GM12878 (cell line): ENCODE measurements around the gene NDC1. TPM values are rescaled to one million over a fixed set of nuclear protein-coding genes. Genes with fewer than 3 reads are reported as not detected.

Experiments used
- ATAC-seq: fragments of 200-7000 bp; cut with Tn5 transposase; 3 replicates; pipeline ENCODE4 v1.9.1; 2020; ENCODE audit warnings: mild to moderate bottlenecking, moderate library complexity
- BruUV-seq: library from RNA; stranded (reverse); fragments of 400-500 nt; replicated peaks from 2 replicates; lab custom pipeline; 2021; lab: Mats Ljungman, UMichigan
- CTCF ChIA-PET: fragments of 300-600 bp; sonication (Branson Sonifier 250); formaldehyde crosslinking; extraction: SDS; loops from one replicate; lab custom pipeline; 2021; ENCODE audit warnings: inconsistent platforms; lab: Yijun Ruan, JAX
- POLR2A ChIA-PET: fragments of 350-600 bp; formaldehyde crosslinking; extraction: SDS; loops from one replicate; lab custom pipeline; 2021; ENCODE audit warnings: inconsistent platforms; lab: Charles Lee
- RAD21 ChIA-PET: fragments of 300-600 bp; sonication (Branson Sonifier 250); formaldehyde crosslinking; loops from one replicate; lab custom pipeline; 2023; ENCODE audit warnings: antibody characterized with exemption; ENCODE audit not compliant: unreplicated experiment; lab: Charles Lee
- SMC1A ChIA-PET: fragments of 300-600 bp; sonication (Branson Sonifier 250); formaldehyde crosslinking; loops from one replicate; lab custom pipeline; 2023; ENCODE audit not compliant: unreplicated experiment, uncharacterized antibody; lab: Charles Lee
- DNase-seq: peaks from one replicate; pipeline ENCODE4 v3.0.0-alpha.2; 2011; ENCODE audit warnings: low read depth, low spot score
- FAIRE-seq: peaks from 3 replicates; lab custom pipeline; 2011; peaks lifted over from hg19 to GRCh38; lab: Jason Lieb, UNC
- H2AFZ ChIP-seq: 2 replicates; pipeline ENCODE4 v1.6.0; 2011; ENCODE audit warnings: low read depth, low read length, control low read depth; ENCODE audit not compliant: control insufficient read depth
- H3K27ac ChIP-seq: 2 replicates; pipeline ENCODE4 v1.5.1; 2011; ENCODE audit warnings: control low read depth; ENCODE audit not compliant: control insufficient read depth, insufficient read depth
- H3K27me3 ChIP-seq, 2 experiments: replicated peaks in 1 of 2; 2 replicates each; pipeline versions ENCODE4 v1.6.0 to v1.6.1; 2011; ENCODE audit warnings: low read length in 1 of 2; ENCODE audit not compliant: control insufficient read depth in 2 of 2, insufficient read depth in 2 of 2
- H3K36me3 ChIP-seq, 2 experiments: 2 replicates each; pipeline ENCODE4 v1.5.1; 2011; ENCODE audit warnings: low read length in 1 of 2; ENCODE audit not compliant: control insufficient read depth in 2 of 2, insufficient read depth in 2 of 2
- H3K4me1 ChIP-seq: 2 replicates; pipeline ENCODE4 v1.6.1; 2011; ENCODE audit warnings: mild to moderate bottlenecking, low read length, moderate library complexity, mixed read lengths; ENCODE audit not compliant: control insufficient read depth, insufficient read depth
- H3K4me2 ChIP-seq: 2 replicates; pipeline ENCODE4 v1.6.0; 2011; ENCODE audit warnings: control low read depth; ENCODE audit not compliant: control insufficient read depth, insufficient read depth
- H3K4me3 ChIP-seq: fragments of 200-600 bp; sonication (generic); 2 replicates; pipeline ENCODE4 v1.5.1; 2016
- H3K79me2 ChIP-seq: 2 replicates; pipeline ENCODE4 v1.6.0; 2011; ENCODE audit warnings: low read length; ENCODE audit not compliant: control insufficient read depth, insufficient read depth
- H3K9ac ChIP-seq: 2 replicates; pipeline ENCODE4 v1.8.0; 2011; ENCODE audit warnings: low read length, control low read depth, mixed read lengths; ENCODE audit not compliant: control insufficient read depth, insufficient read depth
- H3K9me3 ChIP-seq: replicated peaks from 3 replicates; pipeline ENCODE4 v1.5.1; 2011; ENCODE audit warnings: mild to moderate bottlenecking, low read length; ENCODE audit not compliant: control insufficient read depth, insufficient read depth
- H4K20me1 ChIP-seq: 2 replicates; pipeline ENCODE4 v1.6.0; 2011; ENCODE audit not compliant: control insufficient read depth, insufficient read depth
- ESRRA ChIP-seq: IDR thresholded peaks from 2 replicates; pipeline ENCODE4 v1.6.1; 2012; ENCODE audit warnings: mild to moderate bottlenecking, low read length, improper control_type of control experiment
- RB1 ChIP-seq: fragments of 450-650 bp; formaldehyde crosslinking; IDR thresholded peaks from 2 replicates; pipeline ENCODE4 v1.6.1; 2017; ENCODE audit warnings: mild to moderate bottlenecking, borderline replicate concordance
- SMAD5 ChIP-seq: IDR thresholded peaks from 2 replicates; pipeline ENCODE4 v1.6.1; 2016; ENCODE audit warnings: antibody characterized with exemption, low read depth
- STAT1 ChIP-seq: fragments of 450-650 bp; conservative IDR thresholded peaks from 2 replicates; pipeline ENCODE4 v1.6.1; 2014; ENCODE audit warnings: antibody characterized with exemption, mild to moderate bottlenecking
- SUPT20H ChIP-seq: IDR thresholded peaks from 2 replicates; pipeline ENCODE4 v1.6.1; 2011; ENCODE audit warnings: low read depth, mild to moderate bottlenecking, low read length, moderate library complexity, borderline replicate concordance; ENCODE audit not compliant: control insufficient read depth
- ZBED1 ChIP-seq: IDR thresholded peaks from 2 replicates; pipeline ENCODE4 v1.6.1; 2016; ENCODE audit warnings: borderline replicate concordance
- WGBS: methylation state at CpG from one replicate; pipeline ENCODE4 v1.1.6; 2016; ENCODE audit warnings: low lambda C conversion rate; ENCODE audit not compliant: insufficient replicate concordance, insufficient coverage; ENCODE audit errors: missing lambda C conversion rate; 5-methylcytosine and 5-hydroxymethylcytosine counted together
- in situ Hi-C: fragments of 300-500 bp; cut with MboI; formaldehyde crosslinking; loops from 9 replicates; pipeline ENCODE4 v1.14.3; 2018; ENCODE audit warnings: mixed read lengths
- intact Hi-C: fragments of 100-400 bp; cut with micrococcal nuclease; formaldehyde crosslinking; loops from one replicate; pipeline ENCODE4 v1.14.2; 2022; ENCODE audit not compliant: unreplicated experiment
- polyA plus RNA-seq, 11 experiments: library from polyadenylated mRNA; depleted of rRNA in 4 of 11; unstranded in 6 of 11; stranded (reverse) in 5 of 11; fragments of >200 nt; fragmentation: Nextera tagmentation in 4 of 11; fragmentation: Illumina TruSeq in 1 of 11; extraction: Ambion mirVana in 4 of 11; extraction: Trizol in 1 of 11; gene quantifications; 1 replicate in 1 of 11; 2 replicates in 10 of 11; pipeline versions ENCODE4 v1.2.1 to v1.2.3, GENCODE V29; 2011 to 2016; ENCODE audit warnings: inconsistent platforms in 2 of 11, missing spikeins in 2 of 11, low read depth in 1 of 11
- total RNA-seq, 4 experiments: library from RNA; depleted of rRNA in 3 of 4; stranded (reverse); fragments of >200 nt in 3 of 4; fragmentation: Illumina TruSeq in 1 of 4; extraction: Trizol in 1 of 4; gene quantifications; 2 replicates each; pipeline versions ENCODE4 v1.2.1 to v1.2.3, GENCODE V29; 2013 to 2021
- TF ChIP-seq, protein P1 (sequence below): IDR thresholded peaks from 2 replicates; pipeline ENCODE4 v1.6.1; 2012; ENCODE audit warnings: low read depth, low read length, improper control_type of control experiment
- TF ChIP-seq, protein P2 (sequence below): fragments of 450-650 bp; formaldehyde crosslinking; IDR thresholded peaks from 2 replicates; pipeline ENCODE4 v1.4.0; 2022; ENCODE audit warnings: mild to moderate bottlenecking, moderate library complexity

The NDC1 gene
- total and polyA plus RNA-seq, 10 of the 15 experiments (the other 5 are each of a cell fraction or from before 2014, with no cell fraction given), result 20.2 to 77.6 (median 47.1) TPM

DNA sequence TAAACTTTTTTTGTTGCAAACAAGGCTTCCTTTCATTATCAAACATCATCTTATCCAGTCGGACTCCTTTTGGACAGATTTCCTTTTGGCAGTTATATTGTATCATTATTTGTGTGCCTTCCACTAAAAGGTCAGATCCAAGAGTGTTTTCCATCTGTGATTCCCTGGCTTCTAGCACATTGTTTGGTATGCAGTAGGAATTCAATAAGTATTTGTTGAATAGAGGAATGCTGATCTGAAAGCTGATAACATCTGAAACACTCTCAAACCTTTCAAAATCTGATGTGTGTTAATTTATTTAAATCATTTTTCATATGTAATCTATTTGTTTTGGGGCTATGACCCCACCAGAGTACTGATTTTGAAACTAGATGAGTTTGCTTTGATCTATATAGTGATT, 39.0 kb downstream of the NDC1 start:
- in situ Hi-C loops, result no loop called here
- FAIRE-seq (no peak), ATAC-seq (no peak), DNase-seq (no peak)
- TF ChIP-seq STAT1, result no peak
- TF ChIP-seq SUPT20H, result no peak
- no peak for TF ChIP-seq ESRRA
- no peak for TF ChIP-seq SMAD5
- TF ChIP-seq, protein P1, sequence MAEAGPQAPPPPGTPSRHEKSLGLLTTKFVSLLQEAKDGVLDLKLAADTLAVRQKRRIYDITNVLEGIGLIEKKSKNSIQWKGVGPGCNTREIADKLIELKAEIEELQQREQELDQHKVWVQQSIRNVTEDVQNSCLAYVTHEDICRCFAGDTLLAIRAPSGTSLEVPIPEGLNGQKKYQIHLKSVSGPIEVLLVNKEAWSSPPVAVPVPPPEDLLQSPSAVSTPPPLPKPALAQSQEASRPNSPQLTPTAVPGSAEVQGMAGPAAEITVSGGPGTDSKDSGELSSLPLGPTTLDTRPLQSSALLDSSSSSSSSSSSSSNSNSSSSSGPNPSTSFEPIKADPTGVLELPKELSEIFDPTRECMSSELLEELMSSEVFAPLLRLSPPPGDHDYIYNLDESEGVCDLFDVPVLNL, result no peak
- Histone ChIP-seq H3K9me3 (no peaks in the 10 kb centered on the region), H3K79me2 (no peaks in the 10 kb centered on the region), H3K4me3 (no peak overlapping the region), H3K36me3 (peaks cover 7 to 24% of the 10 kb centered on the region in 2 experiments), H3K4me2 (no peak overlapping the region), H3K9ac (no peak overlapping the region), H4K20me1 (no peaks in the 10 kb centered on the region), H2AFZ (no peak overlapping the region), H3K27me3 (no peaks in the 10 kb centered on the region), H3K27ac (no peak overlapping the region), H3K4me1 (no peaks in the 10 kb centered on the region)
- WGBS, result 100% methylated on average over 1 of the region's 1 CpG
- RAD21 ChIA-PET, result no interaction called here
- intact Hi-C loops, result no loop called here
- POLR2A ChIA-PET, result no interaction called here
- BruUV-seq, result no TSS peak
- SMC1A ChIA-PET, result no interaction called here
- CTCF ChIA-PET, result interaction anchor here (1.6 kb wide), 1 partner anchor 13 kb away, joined by 3 read pairs; no protein-coding TSS in a partner anchor

DNA sequence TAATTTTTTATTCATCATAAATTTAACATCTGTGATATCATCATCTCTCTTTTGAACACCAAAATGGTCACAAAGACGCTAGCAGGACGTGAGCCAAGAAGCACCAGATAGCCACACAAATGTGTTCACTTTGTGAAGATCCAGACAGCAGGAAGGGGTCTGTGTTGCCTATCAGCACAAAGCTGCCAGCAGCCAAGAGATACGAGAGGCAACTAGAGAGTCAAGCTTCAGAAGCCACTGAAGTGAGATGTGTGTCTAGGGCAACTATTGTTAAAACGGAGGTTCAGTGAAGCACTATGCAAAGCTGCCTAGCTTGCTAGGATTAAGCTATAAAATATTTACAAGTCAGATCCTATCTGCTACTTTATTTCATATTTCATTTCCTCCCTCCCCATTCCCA, 45.3 kb downstream of the NDC1 start:
- no peak overlapping the region for H3K4me2 ChIP-seq
- no TSS peak for BruUV-seq
- peaks cover 0 to 28% of the 10 kb centered on the region in 2 experiments for H3K36me3 ChIP-seq
- TF ChIP-seq RB1 (no peak), ZBED1 (no peak)
- TF ChIP-seq, protein P2, sequence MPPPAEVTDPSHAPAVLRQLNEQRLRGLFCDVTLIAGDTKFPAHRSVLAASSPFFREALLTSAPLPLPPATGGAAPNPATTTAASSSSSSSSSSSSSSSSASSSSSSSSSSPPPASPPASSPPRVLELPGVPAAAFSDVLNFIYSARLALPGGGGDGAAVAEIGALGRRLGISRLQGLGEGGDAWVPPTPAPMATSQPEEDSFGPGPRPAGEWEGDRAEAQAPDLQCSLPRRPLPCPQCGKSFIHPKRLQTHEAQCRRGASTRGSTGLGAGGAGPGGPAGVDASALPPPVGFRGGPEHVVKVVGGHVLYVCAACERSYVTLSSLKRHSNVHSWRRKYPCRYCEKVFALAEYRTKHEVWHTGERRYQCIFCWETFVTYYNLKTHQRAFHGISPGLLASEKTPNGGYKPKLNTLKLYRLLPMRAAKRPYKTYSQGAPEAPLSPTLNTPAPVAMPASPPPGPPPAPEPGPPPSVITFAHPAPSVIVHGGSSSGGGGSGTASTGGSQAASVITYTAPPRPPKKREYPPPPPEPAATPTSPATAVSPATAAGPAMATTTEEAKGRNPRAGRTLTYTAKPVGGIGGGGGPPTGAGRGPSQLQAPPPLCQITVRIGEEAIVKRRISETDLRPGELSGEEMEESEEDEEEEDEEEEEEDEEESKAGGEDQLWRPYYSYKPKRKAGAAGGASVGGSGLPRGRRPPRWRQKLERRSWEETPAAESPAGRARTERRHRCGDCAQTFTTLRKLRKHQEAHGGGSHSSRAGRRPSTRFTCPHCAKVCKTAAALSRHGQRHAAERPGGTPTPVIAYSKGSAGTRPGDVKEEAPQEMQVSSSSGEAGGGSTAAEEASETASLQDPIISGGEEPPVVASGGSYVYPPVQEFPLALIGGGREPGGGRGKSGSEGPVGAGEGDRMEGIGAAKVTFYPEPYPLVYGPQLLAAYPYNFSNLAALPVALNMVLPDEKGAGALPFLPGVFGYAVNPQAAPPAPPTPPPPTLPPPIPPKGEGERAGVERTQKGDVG (CRISPR knock-in tag), result no peak
- H3K27ac ChIP-seq, result no peak overlapping the region
- SMC1A ChIA-PET, result interaction anchor here (0.5 kb wide), 1 partner anchor 514 kb away, joined by 3 read pairs; no protein-coding TSS in a partner anchor
- H4K20me1 ChIP-seq, result no peaks in the 10 kb centered on the region
- H3K27me3 ChIP-seq, result no peaks in the 10 kb centered on the region
- intact Hi-C loops, result no loop called here
- H3K9ac ChIP-seq, result no peak overlapping the region
- CTCF ChIA-PET, result interaction anchor here (0.9 kb wide), 1 partner anchor 12 kb away, joined by 3 read pairs; no protein-coding TSS in a partner anchor
- in situ Hi-C loops, result no loop called here
- no peak for DNase-seq
- H3K9me3 ChIP-seq, result no peaks in the 10 kb centered on the region
- H3K4me3 ChIP-seq, result no peak overlapping the region
- RAD21 ChIA-PET, result no interaction called here
- no peaks in the 10 kb centered on the region for H3K4me1 ChIP-seq
- FAIRE-seq, result no peak
- no peak overlapping the region for H2AFZ ChIP-seq
- 74% methylated on average over 4 of the region's 4 CpGs for WGBS
- no peaks in the 10 kb centered on the region for H3K79me2 ChIP-seq
- POLR2A ChIA-PET, result interaction anchor here (0.5 kb wide), 1 partner anchor 180 kb away, joined by 5 read pairs; no protein-coding TSS in a partner anchor
- ATAC-seq, result no peak
